Adrenal gland (tissue), 5 donors: ENCODE measurements around the gene TRIB2.

Source experiments
- POLR2A ChIP-seq, 2 donors: fragments of 450-650 bp; IDR thresholded peaks; one replicate each; pipeline ENCODE4 v1.6.1; 2017; ENCODE audit warnings: antibody characterized with exemption in 2 of 2, mild to moderate bottlenecking in 2 of 2, moderate library complexity in 1 of 2
- TF ChIP-seq, protein P1 (sequence below), 6 experiments: fragments of 450-650 bp in 4 of 6; fragments of 200-600 bp in 2 of 6; sonication (generic) in 1 of 6; IDR thresholded peaks; 1 replicate in 5 of 6; 2 replicates in 1 of 6; pipeline versions ENCODE4 v1.5.1 to v1.8.0; 2016 to 2021; ENCODE audit warnings: antibody characterized with exemption in 6 of 6, mild to moderate bottlenecking in 2 of 6, moderate library complexity in 1 of 6
- donor health status: DM: no; HTN: no; CAD: no.

DNA sequence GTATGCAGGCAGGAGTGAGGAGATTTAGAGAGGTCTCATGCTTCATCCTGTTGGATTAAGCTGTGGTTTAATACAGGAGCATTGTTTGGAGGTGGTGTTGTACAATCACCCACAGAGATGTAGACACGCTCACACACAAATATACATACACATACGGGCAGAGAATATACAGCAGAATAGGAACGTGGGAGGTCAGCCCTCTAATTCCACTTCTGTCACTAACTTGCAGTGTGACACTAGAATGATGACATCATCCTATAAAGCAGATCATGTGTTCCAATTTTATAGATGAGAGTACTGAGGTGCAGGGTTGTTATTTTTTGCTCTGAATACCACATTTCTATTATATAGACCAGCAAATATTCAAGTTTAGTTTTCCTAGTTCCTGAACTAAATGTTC lies 54.4 kb downstream of the TRIB2 start:
- TF ChIP-seq POLR2A (IDR thresholded peaks at IDR 0.05), result no peak
- TF ChIP-seq, protein P1, sequence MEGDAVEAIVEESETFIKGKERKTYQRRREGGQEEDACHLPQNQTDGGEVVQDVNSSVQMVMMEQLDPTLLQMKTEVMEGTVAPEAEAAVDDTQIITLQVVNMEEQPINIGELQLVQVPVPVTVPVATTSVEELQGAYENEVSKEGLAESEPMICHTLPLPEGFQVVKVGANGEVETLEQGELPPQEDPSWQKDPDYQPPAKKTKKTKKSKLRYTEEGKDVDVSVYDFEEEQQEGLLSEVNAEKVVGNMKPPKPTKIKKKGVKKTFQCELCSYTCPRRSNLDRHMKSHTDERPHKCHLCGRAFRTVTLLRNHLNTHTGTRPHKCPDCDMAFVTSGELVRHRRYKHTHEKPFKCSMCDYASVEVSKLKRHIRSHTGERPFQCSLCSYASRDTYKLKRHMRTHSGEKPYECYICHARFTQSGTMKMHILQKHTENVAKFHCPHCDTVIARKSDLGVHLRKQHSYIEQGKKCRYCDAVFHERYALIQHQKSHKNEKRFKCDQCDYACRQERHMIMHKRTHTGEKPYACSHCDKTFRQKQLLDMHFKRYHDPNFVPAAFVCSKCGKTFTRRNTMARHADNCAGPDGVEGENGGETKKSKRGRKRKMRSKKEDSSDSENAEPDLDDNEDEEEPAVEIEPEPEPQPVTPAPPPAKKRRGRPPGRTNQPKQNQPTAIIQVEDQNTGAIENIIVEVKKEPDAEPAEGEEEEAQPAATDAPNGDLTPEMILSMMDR (IDR thresholded peaks at IDR 0.05), result no peak
